GM19395 (cell line): Measurements from ENCODE around the gene TRIM65.

ENCODE experiments used
- ATAC-seq: cut with Tn5 transposase; IDR thresholded peaks from one replicate; pipeline ENCODE4 v1.9.1; 2021; ENCODE audit warnings: mild to moderate bottlenecking, moderate library complexity; ENCODE audit not compliant: unreplicated experiment

Gene TRIM65

GRCh38 chr17:75917917-75918445 is 21.2 kb upstream of the TRIM65 start:
- ATAC-seq = no peak

GRCh38 chr17:75917141-75917916 is 20.6 kb upstream of the TRIM65 start:
- ATAC-seq = no peak

DNA sequence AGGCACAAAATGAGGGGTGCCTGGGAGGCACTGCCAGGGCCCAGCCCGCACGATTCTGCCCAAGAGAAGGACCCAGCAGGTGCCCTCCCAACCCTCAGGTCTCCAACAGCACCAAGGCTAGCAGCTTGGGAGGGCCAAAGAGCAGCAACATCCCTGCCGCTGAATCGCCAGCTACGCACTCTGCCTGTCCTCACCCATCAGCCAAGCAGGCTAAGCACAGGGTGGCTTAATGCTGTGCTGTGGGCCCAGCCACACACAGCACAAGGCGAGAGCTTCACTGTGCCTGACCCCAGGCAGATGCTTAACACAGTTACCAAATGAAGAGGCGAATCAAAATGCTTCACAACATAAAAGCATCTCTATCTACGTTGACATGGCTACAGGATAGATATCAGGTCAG is 18.5 kb upstream of the TRIM65 start:
- no peak for ATAC-seq

DNA sequence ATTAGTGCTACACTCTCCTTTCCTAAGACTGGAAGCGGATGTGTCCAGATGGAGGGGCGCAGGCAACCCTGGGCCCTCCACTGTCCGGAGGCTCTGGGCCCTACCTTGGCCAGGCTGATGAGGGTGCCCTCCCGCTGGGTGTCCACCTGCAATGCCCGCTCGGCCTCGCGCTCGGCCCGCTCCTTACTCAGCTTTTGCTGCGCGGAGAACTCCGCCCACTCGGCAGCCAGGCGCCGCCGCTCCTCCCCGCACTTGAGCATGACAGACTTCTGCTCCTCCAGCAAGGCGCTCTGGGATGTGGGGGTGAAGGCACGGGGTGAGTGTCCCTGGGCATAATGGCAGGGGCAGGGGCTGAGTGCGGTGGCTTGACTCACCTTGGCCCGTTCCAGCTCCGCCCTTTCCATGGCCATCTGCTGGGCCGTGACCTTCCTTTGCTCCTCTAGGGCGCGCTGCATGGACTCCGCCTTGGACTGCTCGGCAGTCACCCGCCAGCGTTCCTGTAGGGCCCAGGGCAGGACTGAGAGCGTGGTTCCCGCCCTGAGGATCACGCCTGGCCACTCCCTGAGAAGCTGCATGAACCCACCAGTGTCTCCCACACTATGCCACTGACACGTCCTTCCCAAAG is 18.0 kb upstream of the TRIM65 start:
- no peak for ATAC-seq

- ATAC-seq = no peak
Observed at GRCh38 chr17:75913537-75914210, 16.9 kb upstream of the TRIM65 start.

DNA sequence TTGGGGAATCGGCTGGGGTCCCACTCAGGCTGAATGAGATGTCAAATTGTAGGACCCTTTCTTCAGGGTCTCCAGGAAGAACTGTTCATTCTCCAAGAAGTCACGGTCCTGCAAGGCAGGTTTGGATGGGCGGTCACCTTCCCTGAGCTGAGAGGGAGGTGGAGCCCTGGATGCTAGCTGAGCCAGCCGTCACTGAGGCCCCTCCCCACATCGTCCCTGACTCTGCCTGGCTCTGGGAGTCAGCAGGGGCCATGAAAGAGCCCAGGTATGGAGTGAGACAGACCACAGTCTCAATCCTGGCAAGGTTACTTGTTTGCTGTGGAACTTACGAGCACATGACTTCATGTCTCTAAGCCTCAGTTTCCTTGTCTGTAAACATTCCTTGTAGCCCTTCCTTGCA is 13.9 kb upstream of the TRIM65 start:
- no peak for ATAC-seq

DNA sequence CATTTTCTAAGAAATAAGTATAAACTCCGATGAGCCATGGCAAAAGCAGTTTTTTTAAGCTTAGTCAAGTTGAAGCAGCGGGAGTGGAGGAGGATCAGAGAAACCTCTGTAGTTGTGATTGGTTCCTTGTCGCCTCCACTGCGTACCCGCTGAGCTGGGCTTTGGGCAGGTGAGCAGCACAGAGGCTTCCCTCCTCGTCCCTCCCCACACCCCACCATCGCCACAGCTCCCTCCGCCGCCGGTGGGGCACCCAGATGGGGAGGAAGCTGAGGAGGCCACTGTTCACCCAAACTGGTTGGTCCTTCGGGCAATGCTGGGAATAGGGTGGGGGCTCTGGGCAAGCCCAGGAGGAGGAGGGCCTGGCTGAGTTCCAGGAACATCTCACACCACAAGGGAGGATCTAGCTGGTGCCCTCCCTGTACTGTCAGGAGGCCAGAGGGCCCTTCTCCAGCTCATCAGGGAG is 13.1 kb upstream of the TRIM65 start:
- ATAC-seq = no peak

DNA sequence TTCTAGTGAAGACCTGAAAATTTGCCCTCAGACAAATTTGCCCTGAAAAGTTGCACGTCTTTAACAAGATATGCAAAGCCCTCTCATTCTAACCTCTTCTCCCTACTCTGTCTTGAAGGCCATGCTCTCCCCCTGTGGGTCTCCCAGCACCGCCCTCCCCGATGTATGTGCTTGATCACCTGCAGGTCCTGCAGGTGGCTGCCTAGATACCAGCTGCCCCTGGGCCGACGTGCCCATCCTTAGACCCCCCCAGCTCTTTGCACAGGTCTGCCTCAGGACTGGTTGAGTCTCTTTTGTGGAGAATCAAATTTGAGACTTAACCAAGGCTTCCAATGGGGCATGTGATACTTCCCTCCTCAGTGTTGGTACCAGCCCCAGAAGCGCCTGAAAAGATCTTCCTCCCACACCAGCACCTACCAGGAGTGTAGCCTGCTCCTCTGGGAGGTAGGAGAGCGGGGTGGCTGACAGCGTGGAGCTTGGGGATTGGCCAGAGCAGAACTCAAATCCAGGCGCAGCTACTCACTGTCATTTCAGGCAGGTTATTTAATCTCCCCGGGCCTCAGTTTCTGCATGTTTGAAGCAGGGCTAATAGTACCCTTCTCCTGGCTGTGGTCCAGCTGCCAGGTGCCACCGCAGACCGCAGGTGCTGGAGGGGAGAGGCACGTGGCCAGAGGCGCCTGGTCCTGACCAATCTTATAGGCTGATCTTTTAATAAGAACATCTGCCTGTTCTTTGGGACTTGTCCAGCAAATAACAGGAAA is 12.5 kb upstream of the TRIM65 start:
- ATAC-seq = no peak

GRCh38 chr17:75908201-75908600 is 11.4 kb upstream of the TRIM65 start:
- ATAC-seq = no peak

DNA sequence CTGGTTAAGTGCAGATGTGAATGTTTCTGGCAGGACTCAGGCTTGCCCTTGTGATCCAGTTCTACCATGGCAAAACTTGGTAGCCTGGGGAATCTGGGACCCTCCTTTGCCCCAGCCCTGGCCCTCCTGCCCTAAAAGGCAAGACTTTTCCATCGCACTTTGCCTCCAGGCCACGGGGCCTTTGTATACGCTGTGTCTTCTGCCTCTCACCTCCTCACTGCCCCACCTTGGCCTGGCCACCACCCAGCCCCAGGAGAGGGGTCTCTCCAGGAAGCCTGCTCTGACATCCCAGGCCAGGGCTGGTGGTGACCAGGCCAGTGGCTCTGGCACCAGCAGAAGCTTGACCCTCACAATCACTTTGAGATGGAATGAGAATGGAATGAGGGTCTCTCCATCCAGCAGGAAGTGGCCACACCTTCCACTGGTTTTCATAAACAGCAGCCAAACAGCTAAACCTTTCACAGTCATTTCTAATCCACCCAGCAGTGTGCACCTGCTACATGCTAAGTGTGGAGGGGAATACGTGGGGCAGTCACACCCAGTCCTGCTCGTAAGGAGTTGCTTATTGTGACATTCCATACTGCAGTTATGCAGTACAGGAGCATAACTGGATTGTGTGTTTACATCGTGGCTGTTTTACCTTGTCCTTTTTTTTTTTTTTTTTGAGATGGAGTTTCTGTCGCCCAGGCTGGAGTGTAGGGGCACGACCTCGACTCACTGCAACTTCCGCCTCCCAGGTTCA is 9.6 kb upstream of the TRIM65 start:
- ATAC-seq = no peak

- peak; percentile 95 for ATAC-seq
Observed at GRCh38 chr17:75904749-75905521, 8.2 kb upstream of the TRIM65 start, which contains the start of gene MRPL38. Gene MRPL38, minus strand, starts transcription at chr17:75904884. Its CDS starts 9 bp downstream, at chr17:75904875.

- ATAC-seq = no peak
Observed at GRCh38 chr17:75902406-75902805, 5.7 kb upstream of the TRIM65 start.

- ATAC-seq = no peak
Observed at GRCh38 chr17:75901727-75902126, 5.0 kb upstream of the TRIM65 start.

DNA sequence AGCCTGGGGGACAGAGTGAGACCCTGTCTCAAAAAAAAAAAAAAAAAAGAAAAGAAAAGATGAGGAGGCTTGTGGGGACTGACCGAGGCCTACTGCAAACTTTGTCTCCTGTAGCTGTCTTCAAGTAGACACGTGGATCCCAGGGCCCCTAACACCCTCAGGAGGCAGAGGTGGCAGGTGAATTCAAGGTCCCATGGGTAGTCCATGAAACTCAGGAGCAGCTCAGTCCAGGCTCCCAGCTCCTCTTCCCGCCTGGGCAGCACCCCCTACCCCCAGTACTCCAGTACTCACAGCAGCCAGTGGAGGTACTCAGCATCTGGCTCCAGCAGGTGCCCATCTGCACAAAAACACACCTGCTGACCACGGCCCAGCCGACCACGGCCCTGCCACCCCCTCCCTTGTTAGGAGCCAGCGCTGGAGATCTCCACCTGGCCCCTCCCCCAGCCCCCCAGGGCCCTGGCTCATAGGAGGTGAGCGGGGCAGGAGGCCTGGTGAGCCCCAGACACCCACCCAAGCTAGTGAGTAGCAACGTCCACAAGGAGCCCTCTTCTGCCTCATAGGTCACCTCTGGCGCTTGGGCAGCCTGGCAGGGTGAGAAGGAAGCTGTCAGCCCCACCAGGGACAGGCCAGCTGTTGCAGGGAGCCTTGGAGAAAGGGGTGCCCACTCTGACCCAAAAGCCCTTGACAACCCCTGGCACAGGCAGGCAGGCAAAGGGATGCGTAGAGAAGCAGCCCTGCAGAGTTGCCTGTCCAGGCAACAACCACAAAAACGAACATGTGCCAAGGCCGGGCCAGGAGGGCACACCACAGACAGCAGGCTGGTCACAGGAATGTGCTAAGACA is 4.2 kb upstream of the TRIM65 start:
- no peak for ATAC-seq

DNA sequence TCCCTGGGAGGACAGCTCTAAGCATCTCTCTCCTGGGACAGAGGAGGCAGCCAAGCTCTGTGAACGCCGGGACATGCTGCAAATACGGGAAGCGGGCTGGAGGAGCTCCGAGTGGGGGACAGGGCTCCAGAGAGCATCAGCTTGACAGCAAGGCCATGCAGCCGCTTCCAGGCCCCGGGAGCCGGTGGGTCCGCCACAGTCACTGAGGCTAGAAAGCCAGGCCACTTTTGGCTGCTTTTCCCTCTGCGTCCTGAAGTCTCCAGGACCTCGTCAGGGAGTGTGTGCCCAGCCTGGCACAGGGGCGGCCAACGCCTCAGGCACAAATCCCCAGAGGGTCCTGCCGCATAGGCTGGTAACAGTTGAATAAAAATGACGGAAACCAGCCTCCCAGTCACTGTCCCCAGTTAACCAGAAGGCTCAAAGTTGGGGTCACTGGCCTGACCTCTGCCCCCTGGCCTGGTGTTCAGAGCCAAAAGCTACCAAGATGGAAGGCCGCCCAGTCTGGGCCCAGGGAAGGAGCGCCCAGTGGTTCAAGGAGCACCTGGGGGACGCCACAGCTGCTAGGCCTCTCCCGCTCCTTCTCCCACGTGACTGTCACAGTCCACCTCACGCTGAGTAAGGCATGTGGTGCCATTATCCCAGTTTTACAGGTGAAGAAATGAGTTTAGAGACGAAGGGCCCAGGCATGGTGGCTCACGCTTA is 3.2 kb upstream of the TRIM65 start:
- ATAC-seq = no peak

DNA sequence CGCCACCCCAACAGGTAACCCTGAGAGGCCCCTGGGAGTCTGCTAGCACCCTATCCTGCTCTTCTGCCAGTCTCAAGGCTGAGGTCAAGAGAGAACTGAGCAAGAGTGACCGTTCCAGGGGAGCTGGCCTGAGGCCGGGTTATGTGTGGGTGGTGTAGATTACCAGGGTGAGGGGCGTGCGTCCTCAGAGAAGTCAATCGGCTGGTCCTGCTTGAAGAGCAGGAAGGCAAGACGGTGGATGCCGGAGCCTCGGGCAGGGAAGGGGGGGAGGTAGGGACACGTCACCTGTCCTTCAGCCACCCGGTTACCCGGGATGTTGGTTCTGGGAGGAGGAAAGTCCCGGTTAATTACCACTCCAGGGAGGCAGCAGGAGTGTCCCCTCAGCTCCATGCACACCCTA is 2.6 kb upstream of the TRIM65 start:
- no peak for ATAC-seq

GRCh38 chr17:75898791-75899190 is 2.0 kb upstream of the TRIM65 start:
- no peak for ATAC-seq

DNA sequence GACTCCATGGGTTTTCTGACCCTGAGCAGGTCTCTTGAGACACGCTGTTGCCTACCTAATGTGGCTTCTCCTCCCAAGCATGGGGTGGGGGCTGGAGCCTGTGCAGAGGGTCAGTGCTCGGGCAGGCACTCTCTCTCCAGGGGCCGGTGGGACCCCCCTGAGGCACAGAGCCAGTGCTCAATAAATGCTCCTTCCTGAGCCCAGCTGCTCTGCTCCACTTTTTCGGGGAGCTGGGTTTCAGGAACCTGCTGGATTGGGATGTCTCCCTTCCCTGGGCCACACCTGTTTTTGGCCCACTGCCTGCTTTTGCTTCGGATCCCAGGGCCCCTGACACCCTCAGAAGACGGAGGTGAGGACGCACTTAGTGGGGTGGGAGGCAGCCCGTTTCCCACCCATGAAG is 1.3 kb upstream of the TRIM65 start:
- no peak for ATAC-seq
